HG02759 (cell line): ENCODE data around the gene ATP4B.

Experiments used
- ATAC-seq: cut with Tn5 transposase; IDR thresholded peaks from one replicate; pipeline ENCODE4 v1.9.1; 2021; ENCODE audit warnings: mild to moderate bottlenecking, moderate library complexity; ENCODE audit not compliant: unreplicated experiment

The ATP4B gene

DNA sequence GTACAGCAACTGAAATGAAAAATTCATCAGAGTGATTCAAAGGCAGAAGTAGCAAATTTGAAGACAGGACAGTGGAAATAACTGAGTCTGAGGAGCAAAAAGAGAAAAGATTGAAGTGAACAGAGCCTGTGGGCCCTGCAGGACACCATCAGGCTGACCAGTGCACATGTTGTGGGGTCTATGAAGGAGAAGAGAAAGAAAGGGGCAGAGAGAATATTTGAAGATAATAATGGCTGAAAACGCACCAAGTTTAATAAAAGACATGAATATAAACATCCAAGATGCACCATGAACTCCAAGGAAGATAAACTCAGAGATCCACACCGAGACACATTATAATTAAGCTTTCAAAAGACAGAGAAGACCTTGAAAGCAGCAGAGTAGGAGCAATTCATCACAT is 15.4 kb downstream of the ATP4B start:
- ATAC-seq = no peak

DNA sequence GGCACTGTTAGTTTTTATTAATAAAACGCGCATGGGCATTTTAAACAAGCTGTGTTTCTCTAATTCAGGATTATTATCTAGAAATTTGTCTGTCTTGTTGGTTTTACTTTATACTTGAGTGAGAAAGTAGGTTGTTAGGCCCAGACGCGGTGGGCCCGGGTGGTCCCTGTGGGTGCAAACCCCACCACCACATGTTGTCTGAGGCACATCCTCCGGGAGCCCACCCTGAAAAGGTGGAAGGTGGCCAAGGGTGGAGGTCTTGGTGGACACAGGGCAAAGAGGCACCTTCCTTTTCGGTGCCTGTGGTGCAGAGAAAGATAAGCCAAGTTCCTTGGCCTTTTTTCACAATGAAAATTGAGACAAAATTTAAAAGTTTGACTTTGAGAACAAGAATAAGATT is 16.6 kb downstream of the ATP4B start:
- no peak for ATAC-seq

DNA sequence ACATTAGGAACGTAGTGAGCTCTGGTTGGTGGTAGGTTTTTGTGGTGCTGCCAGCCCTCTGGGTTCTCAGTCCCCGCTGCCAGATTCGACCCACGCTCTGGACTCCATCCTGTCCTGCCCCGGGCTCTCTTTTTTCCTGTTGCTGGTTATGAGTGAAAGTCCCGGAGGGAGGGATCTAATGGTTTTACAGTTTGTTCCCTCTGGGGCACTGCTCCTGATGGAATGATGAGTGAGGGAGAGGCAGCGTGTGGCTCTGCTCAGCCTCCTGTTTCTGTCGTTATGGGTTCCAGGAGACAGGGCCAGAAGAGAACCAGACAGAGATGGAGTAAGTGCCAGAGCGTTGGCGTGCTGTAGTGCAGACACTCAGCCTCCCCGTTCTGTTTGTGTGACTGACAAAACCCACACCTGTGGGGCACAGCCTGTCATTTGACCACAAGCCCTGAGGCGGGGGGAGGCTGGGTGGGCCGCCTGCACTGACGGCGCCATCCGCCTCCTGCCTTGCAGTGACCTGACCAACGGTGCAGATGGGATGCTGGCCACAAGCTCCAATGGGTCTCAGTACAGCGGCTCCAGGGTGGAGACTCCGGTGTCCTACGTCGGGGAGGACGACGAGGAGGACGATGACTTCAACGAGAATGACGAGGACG is 18.3 kb downstream of the ATP4B start:
- no peak for ATAC-seq

DNA sequence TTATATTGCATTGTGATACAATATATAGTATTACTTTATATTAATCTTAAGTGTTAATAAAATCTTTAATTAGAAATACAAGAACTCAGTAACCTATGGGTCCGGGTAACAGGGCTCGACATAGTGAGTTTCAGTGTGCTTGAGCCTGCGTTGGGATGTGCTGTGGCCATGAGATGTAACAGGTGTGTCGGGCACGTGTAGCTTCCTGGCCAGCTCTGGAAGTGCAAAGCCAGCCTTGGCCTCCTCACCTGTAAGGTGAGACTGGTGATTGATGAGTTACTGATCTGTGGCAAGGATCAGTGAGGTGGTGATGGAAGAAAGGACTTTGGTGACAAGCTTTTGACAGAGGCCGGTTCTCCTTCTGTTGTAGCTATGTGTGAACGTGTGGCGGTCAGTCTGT is 19.2 kb downstream of the ATP4B start:
- no peak for ATAC-seq

DNA sequence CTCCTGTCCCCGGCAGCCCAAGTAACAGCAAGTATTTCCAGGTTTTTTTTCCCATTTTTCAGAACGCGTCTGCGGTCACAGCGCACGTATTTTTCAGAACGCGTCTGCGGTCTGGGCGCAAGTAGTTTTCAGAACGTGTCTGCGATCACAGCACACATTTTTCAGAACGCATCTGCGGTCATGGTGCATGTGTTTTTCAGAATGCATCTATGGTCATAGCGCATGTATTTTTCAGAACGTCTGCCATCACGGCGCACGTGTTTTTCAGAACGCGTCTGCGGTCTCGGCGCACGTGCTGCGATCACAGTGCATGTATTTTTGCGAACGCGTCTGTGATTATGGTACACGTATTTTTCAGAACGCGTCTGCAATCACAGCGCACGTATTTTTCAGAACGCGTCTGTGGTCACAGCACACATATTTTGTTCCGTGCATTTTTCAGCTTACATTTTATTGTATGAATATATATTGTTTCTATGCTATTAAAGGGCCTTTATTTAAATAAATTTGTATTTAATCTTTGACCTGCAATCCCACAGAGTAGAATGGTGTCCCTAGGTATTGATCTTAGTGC is 19.7 kb downstream of the ATP4B start:
- no peak for ATAC-seq

DNA sequence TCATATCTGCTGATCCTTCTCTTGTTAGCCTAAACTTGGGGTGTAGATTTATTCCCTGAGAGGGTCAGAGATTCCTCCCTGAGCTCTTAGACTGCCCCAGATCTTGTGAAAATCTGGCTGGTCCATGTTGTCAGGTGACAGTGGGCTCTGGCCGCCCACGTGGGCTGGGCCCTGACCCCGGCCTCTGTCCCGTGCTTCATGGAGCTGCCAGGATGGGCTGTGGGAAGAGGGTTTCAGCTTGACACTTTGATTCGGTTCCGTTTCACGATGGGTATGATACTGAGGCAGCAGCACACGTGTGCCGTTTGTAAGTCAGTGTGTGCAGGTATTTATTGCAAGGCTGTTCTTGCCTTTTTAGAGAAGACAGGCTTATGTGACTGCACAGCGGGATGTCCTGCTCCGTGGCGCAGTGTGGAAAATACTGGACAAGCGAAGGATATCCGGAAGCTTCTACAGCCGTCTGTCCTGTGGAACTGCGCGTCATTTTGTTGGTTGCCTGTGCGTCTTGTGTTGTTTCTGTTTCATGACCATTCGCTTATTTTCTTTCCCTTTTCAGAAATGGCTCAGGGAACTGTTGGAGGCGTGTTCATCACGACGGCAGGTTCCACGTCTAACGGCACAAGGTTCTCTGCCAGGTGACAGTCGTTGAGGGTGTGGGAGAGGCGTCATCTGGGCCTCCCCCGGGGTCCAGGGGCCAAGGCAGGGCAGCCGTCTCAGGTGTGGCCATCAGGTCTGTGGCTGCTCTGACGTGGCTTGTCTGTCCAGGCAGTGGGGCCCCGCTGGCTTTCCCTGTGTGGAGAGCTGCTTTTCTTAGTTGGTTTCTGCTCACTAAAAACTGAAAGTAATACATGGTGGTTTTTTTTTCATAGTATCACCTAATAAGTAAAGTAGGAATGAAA is 20.5 kb downstream of the ATP4B start:
- ATAC-seq = no peak

DNA sequence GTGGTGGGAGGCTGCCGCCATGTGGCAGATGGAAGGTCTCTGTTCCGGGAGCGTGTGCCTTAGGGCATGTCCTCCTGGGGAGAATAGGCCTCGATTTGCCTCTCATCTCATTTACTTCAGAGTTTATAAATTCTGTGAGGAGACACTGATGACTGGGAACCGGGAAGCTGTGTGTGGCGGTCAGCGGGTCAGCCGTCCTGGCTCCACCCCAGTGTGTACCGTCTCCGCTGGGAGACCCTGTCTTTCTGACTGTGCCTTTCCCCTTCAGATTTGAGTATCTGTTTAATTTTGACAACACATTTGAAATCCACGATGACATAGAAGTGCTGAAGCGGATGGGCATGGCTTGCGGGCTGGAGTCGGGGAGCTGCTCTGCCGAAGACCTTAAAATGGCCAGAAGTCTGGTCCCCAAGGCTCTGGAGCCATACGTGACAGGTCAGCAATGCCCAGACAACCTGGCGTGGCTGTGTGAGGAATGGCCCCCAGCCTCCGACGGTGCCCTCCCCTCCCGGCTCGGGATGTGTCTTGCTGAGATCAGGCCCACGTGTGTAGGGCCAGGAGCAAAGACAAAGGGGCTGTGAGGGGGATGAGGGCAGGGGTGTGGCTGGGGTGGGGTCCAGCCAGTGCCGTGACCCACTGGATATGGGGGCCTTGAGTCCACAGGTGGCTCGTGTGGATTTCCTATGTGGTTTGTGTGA is 21.6 kb downstream of the ATP4B start:
- ATAC-seq = no peak

DNA sequence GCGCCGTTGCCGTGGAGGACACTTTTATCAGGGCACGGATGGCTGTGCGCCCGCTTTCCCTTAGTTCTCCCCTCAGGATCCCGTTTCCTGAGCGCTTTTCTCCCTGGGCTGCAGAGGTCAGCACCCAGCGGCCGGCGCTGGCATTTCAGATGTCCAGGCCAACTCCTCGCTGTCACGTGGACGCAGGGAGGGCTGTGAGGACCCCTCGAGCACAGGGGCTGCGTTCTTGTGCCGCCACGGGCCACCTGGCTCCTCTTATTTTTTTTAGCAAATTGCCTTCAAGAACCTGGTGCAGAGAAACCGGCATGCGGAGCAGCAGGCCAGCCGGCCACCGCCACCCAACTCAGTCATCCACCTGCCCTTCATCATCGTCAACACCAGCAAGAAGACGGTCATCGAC is 22.3 kb downstream of the ATP4B start:
- ATAC-seq = no peak

DNA sequence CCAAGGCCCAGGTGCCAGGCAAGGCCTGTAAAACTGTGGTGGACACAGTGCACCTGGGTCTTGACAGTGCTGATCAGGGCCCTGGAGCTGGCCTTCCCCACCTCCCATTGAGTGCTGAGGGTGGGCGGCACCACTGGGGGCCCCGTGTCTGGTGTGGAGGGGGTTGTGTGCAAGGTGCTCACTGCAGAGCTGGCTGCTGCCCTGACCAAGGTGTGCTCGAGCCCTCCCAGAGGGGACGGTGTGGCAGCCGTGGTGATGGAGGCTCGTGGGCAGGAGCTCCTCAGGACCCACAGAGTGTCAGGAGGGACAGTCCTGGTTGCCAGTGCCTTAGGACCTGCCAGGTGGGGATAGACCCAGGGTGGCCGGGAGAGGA is 23.0 kb downstream of the ATP4B start:
- no peak for ATAC-seq

DNA sequence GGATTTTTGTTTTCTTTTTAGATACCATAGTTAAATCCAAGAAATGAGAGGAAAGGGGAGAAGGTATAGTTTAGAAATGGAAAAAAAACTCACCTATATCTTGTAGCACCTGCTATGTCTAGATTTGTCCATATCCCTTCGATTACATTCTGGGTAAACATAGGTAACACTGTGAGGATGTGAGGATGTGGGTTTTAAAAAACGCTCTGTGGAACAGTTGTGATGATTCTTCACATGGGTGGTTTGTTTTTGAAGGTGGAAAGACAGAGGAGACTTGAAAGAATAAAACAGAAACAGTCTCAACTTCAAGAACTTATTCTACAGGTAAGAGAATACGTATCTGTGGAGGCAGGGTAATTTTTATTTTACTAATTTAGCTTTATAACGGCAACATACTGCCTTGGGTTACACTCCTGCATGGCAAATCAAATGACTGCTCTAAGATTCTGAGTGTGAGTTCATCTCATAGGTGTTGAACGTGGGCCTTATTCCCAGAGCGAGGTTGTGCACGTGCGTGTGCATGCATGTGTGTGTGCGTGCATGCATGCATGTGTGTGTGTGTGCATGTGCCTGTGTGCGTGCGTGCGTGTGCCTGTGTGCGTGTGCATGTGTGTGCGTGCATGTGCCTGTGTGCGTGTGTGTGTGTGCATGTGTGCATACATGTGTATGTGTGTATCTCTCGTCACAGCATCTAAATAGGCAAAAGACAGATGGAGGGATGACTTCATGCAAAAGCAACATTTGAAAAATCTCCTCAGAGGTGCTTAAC is 23.5 kb downstream of the ATP4B start:
- no peak for ATAC-seq

DNA sequence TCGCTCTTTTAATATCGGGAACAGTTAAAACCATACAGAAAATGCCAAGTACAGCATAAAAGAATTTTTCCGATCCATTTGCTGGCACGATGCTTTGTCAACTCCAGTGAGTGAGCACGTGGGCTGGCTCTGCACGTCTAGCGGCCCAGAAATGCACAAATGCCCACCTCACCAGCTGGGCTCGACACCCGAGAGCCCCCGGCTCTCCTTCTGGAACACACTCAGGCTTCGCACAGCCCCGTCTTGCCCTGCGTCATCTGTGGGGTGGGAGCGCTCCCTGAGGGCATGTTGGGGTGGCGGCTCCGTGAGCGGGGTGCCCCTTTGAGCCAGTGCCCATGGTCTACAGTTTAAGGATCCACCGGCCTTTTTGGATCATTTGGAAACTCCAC is 24.5 kb downstream of the ATP4B start:
- ATAC-seq = no peak

DNA sequence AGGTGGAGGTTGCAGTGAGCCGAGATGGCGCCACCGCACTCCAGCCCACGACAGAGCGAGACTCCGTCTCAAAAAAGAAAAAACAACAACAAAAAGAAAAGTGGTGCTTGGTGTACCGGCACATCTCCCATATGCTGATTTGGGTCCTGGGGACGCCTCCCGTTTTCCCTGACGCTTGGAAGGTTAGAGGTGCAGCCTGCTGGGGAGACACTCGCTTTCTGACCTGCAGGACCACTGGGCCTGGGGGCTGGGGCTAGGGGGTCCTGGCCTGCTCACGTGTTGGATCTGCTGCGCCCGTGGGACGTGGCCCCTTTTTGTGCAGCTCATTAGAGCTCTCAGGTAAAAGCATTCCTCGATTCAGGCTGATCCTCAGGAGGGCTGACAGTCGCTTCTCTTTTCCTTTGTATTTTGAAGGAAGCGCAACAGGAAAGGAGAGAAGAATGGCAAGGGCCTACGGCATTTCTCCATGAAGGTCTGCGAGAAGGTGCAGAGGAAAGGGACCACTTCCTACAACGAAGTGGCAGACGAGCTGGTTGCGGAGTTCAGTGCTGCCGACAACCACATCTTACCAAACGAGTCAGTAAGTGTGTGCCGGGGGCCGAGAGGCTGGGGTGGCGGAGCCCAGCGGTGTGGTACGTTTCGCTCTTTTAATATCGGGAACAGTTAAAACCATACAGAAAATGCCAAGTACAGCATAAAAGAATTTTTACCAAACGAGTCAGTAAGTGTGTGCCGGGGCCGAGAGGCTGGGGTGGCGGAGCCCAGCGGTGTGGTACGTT is 25.1 kb downstream of the ATP4B start:
- ATAC-seq = no peak

DNA sequence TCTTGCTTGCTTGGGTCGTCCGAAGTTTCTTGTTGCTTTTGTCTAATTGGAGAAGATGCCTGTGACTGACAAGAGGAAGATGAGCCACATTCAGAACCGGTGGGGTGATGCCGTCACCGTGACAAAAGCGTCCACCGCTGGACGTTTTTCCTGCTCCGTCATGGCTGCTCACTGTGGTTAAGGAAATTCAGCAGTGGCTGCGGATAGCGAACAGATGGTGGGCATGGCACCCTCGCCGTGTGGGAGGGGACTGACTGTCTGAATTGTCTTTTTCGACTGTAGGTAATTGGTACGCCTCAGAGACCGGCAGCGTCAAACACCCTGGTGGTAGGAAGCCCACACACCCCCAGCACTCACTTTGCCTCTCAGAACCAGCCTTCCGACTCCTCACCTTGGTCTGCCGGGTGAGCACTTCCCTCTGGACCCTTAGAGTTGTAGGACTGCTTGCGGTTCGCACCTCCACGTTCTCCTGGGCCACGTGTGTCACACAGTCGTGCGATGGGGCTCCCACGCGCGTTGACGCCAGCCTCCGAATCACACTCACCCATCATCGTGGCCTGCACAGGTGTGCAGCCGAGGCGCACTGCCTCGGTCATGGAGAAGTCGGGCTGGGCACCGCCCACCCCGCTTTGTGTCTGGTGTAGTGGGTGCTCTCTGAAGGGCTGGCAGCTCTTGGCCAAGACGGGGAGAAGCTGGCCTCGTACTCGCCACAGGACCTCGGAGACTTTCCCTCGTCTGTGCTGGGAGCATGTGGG is 26.5 kb downstream of the ATP4B start:
- no peak for ATAC-seq

DNA sequence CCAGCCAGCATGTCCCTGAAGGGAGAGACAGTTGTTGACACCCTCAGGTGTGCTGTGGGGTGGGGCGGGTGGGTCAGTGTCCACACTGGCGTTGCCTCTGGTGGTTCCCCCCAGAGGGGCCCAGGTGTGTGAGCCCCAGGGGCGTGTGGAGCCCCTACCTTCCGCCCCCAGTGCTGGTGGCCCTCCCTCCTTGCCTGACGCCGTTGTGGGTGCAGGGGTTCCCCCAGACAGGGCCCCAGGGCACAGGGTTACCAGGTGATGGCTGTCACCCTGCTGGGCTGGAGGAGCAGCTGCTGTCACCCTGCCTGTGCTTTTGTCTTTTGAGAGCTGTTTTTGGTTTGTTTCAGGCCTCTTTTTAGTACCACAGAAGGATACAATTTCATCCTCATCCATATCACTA is 27.2 kb downstream of the ATP4B start:
- ATAC-seq = no peak

DNA sequence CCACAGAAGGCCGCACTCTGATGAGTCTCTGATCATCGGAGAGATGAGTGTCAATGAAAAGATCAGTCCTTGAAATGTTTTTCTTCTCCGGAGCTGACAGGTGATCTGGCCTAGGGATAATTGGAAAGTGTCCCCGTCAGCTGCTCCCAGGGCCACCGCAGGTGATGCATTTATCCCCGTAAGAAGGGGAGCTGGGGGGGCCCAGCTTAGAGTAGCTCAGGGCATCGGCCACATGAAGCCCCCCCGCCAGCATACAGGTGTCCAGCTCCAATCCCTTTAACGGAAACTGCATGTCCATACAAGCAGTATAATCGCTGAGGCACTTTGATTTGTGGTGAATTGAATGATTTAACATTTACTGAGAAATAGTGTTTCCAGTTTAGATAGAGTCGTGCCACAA is 27.7 kb downstream of the ATP4B start:
- ATAC-seq = no peak

DNA sequence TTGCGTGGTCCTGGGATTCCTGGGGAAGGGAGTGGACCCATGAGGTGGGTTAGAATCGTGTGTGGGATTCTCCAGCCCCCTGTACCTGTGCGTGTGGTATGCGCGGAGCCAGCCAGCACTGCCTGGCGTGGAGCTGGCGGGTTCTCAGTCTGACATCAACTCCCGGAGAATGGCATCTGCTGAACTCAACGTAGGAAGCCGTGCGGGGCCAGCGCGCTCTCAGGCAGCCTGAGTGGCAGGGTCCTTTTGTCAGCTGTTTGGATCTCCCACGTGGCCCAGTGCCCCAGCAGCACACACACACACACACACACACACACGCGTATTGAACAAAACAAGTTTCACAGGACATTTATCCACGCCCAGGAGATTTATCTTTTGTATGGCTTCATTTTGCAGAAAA is 28.1 kb downstream of the ATP4B start:
- ATAC-seq = no peak

DNA sequence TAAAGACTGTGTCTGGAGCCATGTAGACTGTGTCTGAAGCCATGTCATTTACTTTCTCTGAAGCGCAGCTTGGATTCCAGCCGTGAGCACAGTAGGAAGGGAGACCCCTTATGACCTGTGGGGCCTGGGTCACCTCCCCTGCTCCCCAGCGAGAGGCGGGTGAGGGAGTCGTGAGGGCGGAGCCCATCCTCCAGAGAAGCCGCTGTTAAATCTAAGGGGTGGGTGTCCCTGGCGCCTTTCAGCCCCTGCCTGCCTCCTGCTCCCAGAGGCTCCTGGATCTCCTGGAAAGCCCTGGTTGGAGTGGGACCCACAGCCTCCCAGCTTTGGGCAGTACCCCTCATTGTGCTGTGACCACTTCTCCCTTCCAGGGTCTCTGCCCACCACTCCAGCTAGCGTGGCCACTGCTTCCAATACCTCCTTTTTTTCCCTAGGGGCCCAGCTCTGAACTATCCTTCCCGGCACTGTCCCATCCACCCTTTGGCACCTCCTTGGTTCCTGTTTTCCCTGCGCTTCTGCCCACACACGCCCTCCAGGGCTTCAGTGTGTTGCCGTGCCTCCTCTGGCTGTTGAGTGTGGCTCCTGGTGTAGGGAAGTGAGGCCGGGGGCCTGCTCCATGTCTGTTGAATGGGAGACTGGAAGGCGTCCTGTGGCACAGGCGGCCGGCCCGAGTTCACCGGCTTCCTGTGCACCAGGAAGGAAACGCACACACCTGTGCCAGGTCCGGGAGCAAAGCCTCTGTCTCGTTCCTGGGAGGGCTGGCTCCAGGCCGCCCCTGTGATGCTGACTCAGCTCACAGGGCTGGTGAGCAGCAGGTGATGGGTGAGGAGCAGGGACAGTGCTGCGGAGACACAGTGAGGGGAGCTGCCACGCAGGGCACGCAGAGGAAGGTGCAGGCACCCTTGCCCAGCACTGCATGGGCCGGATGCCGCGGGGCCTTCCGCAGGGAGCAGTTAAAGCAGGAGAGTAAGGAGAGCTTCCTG is 29.4 kb downstream of the ATP4B start:
- ATAC-seq = no peak

DNA sequence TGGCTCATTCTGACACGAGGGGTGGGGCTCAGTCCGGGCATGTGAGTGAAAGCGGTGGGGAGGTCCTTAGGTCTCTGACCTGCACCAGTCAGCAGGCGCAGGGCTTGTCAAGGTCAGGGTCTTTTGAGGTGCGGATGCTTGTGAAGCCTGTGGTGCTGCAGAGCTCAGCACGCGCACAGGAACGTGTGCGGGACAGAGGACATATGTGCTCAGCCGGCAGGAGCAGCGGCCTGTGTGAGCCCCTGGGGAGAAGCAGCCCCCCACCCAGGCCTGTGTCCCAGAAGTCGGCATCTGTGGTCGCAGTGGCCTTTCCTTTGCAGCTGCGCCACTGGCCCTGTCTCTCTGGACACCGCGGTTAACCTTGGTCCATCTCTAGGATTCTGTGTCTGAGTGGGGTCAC is 30.9 kb downstream of the ATP4B start:
- ATAC-seq = no peak
